NOMO-1 treated with DMSO at 0.1 percent for 48 hours (cell line): ENCODE results near the gene MEGF11.

Source experiments
- DNase-seq: peaks from one replicate; lab custom pipeline; 2025; ENCODE audit not compliant: unreplicated experiment; lab: John Stamatoyannopoulos, UW

The MEGF11 gene

DNA sequence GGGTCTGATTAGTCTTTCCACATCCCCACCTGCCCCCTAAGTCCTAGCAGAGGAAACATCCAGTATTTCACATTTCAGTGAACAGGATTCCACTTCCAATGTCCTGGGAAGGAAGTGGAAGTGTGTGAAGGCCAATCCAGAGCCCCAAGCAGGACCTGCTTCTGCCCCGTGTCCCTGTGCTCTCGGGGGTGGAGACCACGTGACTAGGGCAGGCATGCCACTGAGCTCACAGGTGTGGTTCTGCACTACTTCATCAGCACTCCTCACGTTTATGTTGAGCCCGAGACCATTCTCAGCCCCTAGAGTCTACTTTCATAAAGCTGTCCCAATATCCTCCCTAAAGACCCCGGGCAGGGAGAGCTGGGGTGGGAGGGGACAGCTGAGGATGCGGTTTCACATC, 299.9 kb downstream of the MEGF11 start:
- no peak for DNase-seq

DNA sequence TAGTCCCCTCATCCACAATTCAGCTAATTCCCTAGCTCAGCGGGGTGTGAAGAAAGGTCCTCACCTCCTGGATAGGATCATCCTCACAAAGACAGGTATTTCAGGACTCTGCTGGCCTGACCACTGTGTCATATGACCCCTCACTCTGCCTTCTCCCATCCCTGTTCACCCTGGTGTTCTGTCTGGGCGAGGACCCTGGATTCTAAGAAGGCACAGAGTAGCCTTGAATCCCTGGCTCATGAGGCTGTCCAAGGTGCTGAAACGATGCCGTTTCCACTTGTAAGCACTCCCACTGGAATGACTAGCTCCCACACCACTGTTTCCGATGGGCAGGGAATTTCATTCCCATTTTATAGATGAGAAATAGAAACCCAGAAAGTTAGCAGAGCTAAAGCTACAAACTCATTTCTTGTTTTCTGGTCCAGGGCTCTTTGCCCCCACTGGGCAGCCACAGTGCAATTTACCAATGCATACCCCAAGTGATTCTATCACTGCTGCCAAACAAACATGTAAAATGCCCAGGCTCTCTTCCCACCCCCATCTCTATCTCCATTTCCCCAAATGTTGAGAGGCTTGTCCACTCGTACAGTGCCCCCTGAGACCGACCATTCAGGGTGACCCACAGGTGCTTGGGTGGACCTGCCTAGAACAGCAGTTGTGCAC, 301.0 kb downstream of the MEGF11 start:
- DNase-seq, result no peak

DNA sequence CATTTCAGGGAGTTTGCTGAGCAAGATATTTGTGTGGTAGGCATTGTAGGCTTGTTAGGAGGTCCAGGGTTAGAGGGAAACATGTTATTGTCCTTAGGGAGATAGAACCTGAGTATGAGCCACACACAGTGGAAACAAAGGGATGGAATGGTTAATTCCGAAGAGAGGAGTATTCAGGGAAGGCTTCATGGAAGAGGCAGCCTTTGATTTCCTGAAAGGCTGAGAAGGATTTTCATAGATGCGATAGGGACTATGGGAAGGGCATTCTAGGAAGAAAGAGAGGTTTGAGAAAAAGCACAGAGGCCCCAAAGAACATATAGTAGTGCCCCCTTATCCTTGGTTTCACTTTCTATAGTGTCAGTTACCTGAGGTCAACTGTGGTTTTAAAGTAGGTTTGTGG, 302.5 kb downstream of the MEGF11 start:
- DNase-seq, result no peak

DNA sequence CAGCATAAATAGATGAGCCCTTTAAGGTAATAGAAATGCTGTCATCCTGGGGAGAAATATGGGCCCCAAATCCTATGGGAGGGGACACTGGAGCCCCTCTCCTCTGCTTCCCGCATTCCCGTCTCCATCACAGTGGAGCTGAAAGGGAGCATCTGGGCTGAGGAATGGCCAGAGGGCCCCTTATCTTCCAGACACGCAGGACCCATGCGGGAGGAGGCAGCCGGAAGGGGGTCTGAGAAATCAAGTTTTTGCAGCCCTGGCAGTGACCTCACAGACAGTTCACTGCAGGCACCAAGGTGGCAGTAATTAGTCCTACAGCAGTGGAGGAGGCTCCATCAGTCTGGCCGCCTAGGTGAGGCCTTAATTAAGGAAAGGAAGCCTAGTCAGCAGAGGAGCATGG, 304.1 kb downstream of the MEGF11 start:
- no peak for DNase-seq

DNA sequence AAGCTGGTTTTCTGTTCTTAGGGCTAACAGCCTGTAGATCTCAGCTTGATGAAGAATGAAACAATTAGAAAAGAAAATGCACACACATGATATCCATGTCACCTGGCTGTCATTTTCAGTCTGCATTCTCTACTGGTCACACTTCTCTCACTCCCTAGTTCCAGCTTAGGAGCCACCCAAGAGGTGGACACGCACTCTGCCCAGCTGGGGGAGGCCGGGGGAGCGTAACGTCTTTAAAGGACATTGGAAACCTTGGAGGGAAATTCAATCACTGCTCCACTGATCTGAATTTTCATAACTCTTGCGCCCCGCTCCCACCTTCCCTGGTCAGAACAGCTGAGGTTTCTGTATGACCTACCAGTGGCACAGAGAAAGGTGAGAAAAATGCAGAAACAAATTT, 304.5 kb downstream of the MEGF11 start:
- no peak for DNase-seq

DNA sequence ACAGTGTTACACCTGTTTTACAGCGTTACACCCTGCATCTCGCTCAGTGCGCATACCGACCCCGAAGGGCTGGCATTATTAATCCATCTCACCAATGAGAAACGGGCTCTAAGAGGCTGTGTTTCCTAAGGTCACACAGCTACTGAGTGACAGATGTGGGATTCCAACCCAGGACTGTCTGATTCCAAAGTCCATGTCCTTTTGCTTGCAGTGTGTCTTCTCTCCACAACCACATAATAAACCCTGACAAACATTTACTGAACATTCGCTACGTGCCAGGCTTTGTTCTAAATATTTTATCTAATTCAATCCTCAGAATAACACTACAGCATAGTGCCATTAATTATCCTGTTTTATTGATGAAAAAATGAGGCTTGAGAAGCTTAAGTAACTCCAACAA, 305.2 kb downstream of the MEGF11 start:
- no peak for DNase-seq

DNA sequence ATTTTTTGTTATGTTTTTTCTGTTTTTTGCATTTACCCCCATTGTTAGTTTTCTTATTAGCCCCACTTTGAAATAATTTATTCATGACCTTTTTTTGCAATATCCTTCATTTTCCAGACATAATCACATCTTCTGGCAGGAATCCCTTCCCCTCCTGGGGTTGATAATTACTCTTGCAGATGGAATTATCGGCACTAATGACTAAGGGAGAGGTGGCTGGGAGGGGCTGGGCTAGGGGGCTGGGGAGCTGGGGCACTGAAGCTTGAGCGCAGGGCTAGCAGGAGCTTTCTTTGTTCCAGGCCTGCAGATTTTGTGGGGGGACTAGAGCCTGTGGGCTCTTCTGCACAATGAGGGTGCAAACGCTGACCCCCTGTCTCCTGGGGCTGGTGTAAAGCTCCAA, 306.5 kb downstream of the MEGF11 start:
- no peak for DNase-seq

DNA sequence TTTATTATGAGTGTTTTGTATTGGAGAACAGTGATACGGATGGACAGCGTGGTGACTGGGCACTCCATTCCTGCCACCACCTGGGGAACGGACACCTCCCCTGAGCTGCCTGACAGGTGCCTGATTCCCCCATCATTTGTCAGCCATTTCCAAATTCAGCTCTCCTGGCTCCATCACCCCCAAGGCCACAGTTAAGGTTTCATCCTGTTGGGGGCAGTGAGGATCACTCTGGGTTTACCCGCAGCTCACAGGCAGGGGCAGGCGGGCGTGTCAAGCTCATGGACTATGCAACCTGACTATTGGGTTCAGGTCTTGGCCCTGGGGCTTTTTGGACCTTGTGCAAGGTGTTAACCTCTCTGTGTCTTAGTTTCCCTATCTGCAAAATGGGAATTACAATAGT, 307.9 kb downstream of the MEGF11 start:
- no peak for DNase-seq

DNA sequence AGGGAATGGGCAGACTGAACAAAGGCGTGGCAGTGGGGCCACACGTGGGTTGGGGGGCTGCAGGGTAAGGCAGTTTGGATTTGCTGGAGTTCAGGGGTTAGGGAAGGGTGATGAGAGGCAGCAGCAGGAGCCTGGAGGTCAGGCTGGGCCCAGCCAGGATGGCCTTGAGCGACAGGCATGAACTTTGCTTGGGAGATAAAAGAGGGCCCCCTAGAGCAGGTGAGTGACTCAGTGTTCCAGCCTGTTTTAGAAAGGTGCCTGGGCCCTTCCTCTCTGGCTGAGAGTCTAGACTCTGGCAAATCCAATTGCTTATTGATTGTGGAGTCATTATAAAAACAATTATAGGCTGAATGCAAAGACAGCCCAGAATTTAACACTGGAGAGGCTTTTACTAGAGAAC, 309.1 kb downstream of the MEGF11 start:
- no peak for DNase-seq

DNA sequence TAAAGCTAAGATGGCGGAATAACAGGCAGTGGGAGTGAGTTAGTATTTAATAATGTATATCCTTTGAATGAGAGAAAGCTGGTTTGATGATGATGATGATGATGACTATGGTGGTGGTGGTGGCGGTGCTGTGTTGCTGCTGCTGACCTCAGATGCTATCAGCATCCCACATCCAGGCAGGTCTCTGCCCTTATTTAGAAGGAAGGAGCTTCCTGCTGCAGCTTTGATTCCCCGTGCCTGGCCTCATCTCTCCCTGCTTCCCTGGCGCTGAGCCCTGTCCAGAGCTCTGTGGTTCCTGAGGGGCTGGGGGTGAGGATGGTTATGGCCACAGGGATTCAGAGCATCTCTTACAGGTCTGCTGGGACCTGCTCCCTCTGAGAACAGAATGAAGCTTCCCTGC, 311.1 kb downstream of the MEGF11 start:
- DNase-seq, result no peak

DNA sequence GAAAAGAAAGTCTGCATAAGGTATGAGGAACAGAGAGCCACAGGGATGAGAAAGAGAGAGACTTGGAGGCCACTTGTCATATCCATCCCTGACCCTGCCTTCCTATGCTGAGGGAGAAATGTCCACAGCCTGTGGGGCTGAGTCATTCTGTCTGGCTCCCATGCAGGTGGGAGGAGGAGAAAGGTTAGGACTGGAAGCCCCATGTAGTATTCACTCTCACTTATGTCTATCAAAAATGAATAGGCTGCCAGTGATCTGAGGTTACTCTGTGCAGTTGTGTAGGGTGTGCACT, 313.0 kb downstream of the MEGF11 start:
- DNase-seq, result no peak

DNA sequence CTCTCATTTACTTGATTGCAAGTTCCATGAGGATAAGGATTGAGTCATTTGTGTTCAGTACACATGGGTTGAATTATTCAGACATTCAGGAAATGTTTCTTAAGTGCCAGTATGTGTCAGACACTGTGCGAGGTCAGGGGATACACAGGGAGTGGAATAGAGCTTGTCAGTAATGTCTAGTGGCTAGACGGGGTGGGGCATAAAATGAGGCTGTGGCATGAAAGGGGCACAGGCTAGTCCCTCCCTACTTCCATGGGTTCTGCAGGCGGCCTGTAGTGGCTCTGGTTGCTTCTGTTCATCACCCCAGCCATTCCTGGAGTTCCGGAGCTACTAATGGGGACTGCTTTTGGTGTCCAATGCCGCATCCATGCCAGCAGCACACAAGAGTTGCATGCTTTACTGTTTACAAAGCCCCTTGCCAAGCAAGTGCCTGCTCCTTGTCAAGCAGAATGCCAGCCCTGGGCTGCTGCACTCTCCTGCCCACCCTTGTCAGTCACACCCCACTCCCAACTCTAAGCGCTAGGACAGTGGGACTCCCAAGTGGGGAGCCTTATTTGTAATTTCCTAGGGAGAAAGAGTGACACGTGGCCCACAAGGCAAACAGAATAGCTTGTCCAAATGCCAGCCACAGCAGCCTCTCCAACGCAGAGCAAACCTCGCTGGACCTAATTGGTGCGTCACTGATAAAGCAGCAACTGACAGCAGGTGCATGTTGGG, 313.5 kb downstream of the MEGF11 start:
- no peak for DNase-seq

DNA sequence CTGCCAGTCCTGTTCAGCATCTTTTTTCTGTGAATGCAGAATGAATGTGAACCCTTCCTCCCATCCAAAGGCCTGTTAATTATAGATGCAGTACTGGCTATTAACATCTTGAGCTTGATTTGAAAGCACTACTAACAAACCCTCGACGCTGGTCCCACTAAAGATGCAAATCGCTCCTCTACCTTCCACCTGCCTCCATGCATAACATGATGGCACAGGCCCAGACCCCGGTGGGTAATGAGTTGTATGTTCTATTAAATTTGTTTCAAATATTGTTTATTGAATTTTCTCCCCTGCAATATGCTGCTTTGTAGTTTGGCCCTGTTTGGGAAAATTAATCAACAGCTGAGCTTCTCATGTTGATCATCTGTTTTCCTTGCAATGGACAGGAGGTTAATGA, 314.9 kb downstream of the MEGF11 start:
- no peak for DNase-seq

DNA sequence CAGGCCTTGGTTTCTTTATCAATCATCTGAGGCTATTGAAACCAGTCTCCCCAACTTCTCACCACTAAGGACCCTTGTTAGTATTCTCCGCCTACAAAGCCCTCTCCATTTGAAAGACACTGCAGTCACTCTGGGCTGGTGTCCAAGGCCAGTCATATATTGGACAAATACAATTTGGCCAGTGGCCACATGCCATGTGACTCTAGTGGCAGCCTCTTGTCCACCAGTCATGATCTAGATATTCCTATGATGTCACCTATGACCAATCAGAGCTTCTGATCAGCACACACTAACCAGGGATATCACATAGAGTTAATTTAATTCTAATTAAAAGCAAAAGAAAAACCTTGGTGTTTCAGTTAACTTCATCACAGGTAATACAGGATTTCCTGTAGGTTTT, 316.1 kb downstream of the MEGF11 start:
- no peak for DNase-seq

DNA sequence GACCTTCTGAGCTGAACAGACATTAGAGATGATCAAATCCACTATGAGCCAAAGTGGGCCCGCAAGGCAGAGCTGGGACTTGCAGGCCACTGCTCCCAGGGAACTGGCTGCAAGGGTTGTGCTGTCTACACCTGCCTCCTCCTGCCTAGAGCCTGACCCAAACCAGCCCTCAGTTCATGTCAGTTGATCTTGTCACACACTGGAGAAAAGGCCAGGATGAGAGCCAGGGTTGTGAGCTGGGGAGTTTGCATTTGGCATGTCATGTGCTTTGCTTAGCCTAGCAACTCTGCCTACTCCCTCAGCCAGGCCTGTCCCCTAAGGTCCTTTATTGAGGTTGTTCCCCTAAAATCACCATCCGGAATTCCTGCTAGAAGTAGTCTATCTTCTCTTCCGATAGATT, 316.5 kb downstream of the MEGF11 start:
- DNase-seq, result no peak

DNA sequence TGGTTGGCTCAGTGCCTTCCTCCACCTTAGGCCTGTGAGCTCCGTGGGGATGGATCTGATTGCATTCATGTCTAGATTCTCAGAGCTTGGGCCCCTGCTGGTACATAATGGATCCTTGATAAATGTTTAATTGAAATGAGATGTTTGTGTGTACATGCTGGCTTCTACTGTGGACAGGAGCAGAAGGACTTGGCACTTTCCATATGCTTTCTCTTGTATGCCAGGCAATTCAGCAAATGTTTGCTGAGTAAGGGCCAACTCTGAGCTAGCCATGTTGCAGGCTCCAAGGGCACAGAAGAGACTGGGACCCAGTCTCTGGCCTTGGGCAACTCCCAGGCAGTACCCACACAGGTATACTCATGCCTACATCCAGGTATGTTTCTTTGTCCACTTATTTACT, 317.3 kb downstream of the MEGF11 start:
- DNase-seq, result no peak

DNA sequence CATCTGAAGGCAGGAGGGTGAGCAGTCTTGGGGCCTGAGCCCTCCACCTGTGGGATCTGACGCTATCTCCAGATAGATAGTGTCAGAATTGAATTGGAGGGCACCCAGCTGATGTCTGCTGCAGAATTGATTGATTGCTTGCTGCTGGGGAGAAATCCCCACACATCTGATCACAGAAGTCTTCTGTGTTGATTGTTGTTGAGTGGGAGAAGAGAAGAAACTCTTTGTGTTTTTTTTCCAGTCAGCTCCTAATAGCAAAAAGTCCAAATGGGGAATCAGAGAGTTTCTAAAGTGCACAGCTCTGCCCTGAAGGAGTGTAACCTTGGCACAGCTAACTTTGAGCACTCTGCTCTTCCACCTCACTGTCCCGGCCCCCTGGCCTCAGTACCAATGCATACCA, 318.2 kb downstream of the MEGF11 start:
- no peak for DNase-seq

DNA sequence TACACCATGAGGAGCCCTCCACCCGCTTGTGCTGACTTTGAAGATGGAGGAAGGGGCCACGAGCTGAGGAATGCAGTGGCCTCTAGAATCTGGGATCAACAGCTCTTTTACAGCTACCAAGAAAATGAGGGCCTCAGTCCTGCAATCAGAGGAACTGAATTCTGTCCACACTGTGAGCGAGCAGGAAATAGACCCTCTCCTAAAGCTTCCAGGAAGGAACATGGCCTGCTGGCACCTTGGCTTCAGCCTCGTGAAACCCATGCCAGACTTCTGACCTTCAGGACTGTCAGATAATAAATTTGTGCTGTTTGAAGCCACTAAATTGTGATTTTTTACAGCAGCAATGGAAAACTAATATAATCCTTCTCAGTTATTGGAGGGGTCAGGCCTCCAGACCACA, 322.3 kb downstream of the MEGF11 start:
- DNase-seq, result no peak

DNA sequence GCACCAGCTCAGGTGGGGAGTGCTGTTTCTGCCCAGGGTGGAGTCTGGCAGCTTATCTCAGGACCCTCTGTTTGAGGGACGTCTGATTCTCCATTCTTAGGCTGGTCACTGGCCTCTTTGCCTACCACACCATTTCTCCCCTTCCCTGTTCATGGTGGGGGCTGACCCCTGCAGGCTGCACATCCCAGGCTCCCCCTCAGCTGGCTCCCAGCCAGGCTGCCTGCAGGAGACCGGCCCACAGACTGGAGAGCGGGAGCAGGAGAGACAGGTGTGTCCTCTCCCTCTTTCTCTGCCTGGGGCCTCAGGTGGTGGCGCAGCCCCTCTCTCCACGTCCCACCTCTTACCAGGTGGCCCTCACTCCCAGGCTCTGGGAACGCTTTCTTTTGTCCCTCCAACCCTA, 323.4 kb downstream of the MEGF11 start:
- no peak for DNase-seq

DNA sequence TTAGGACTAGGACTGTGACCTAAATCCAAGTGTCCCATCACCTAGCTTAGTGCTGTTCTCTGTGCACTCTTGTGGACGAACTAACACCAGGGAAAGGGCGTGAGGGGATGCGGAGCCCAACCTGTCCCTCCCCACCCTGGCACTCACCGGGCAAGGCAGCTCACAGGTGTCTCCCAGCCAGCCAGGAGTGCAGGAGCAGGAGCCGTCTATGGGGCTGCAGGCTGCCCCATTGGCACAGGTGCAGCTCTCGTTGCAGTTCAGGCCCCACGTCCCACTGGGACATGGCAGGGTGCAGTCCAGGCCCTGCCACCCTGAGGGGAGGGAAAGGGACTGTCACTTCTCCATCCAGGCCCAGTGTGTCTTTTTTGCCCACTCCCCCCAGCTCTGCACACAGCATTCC, 324.0 kb downstream of the MEGF11 start:
- DNase-seq, result no peak

DNA sequence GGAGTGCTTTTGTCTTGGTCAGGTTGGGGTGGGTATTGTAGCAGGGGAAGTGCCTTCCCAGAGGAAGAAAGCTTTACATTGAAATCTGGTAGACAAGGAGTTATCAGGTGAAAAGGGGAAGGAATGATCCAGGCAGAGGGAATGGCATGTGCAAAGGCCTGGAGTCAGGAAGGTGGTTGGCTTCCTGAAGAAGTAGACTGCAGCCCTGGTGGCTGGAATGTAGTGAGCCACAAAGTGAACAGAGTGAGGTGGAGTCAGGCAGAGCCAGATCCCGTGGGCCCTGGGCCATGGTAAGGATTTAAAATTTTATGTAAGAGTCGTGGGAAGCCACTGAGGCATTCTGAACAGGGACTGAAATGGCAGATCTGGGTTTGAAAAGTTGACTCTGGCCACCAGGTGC, 326.0 kb downstream of the MEGF11 start:
- no peak for DNase-seq

DNA sequence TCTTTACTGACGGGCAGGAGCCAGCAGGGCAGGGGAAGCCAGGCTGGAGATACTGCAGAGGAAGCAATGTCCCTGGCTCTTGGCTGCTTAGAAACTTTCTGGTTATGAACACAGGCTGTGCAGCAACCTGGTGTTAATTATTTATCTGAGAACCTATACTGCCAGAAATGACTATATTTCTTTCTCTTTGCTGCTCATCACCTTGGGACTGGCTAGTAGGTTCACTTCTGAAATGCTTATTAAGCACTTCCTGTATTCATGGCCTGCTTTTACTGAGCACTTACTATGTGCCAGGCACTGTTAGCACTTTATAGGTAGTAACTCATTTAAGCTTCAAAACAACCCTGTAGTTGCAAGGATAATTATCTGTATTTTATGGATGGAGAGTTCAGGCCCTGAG, 326.7 kb downstream of the MEGF11 start:
- no peak for DNase-seq

DNA sequence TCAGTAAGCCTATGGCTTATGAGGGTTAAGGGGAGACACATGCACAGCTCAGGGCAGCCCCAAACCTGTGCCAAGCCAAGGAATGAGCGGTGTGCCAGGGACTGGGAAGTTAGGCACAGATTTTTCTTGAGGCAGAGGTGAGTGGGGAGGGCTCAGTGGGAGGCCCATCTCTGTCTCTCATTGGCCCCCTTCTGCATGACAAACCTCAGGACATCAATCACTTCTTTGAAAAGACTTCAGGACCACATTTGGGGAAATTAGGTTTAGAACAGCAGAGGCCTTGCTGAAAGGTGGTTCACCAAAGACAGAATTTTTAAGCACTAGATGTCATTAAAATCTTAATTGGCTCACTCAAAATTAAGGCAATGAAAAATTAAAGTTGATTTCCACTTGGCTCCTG, 327.1 kb downstream of the MEGF11 start:
- no peak for DNase-seq
